ENCODE results near the gene KRT5.

DNA sequence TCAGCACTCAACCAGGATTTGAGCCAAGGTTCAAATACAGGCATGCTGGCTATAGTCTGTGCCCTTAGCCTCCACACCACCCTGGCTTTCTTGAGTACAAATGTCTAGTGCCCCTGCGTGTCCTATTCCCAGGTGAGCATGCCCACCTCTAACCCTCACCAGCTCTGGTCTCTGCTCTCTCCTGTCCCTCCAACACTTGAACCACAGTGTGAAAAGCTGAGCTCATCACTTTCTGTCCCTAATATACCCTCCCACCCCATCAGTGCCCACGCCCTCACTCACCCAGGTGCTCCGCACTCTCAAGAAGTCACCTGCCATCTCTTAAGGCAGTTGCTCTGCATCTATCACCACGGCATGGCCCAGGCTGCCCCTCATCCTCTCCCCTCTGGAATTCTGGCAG, 39.8 kb upstream of the KRT5 start:
- no peak for TF ChIP-seq RAD21 (IDR thresholded peaks at IDR 0.05; ENCODE audit: low read depth)
- no peak for TF ChIP-seq YY1 (IDR thresholded peaks at IDR 0.05; ENCODE audit: low read depth)

Data from Ishikawa (cell line).